Ascending aorta (tissue), 2 donors: ENCODE results near the gene TMEM106C. TPM values are rescaled to one million over a fixed set of nuclear protein-coding genes. Genes with fewer than 3 reads are reported as not detected.

Source experiments
- DNase-seq, 2 donors: peaks; one replicate each; pipeline ENCODE4 v3.0.0-alpha.2; 2019; ENCODE audit warnings: low spot score in 2 of 2
- H3K27ac ChIP-seq, 2 donors: fragments of 200-600 bp; sonication (generic); one replicate each; pipeline ENCODE4 v1.5.1; 2016 to 2017; ENCODE audit warnings: mild to moderate bottlenecking in 1 of 2
- H3K27me3 ChIP-seq: fragments of 200-600 bp; sonication (generic); one replicate; pipeline ENCODE4 v1.5.1; 2017
- H3K36me3 ChIP-seq, 2 donors: fragments of 200-600 bp; sonication (generic); one replicate each; pipeline ENCODE4 v1.5.1; 2016
- H3K4me1 ChIP-seq, 2 donors: fragments of 200-600 bp; sonication (generic); one replicate each; pipeline ENCODE4 v1.5.1; 2016 to 2017; ENCODE audit warnings: mild to moderate bottlenecking in 1 of 2
- H3K4me3 ChIP-seq, 2 donors: fragments of 200-600 bp; sonication (generic); one replicate each; pipeline ENCODE4 v1.5.1; 2016 to 2017; ENCODE audit warnings: mild to moderate bottlenecking in 1 of 2
- H3K9me3 ChIP-seq, 2 donors: fragments of 200-600 bp; sonication (generic); one replicate each; pipeline ENCODE4 v1.5.1; 2016
- intact Hi-C: fragments of 100-400 bp; cut with DNase I; formaldehyde crosslinking; loops from one replicate; pipeline ENCODE4 v1.15.1; 2023
- total RNA-seq: library from RNA; depleted of rRNA; stranded (reverse); fragments of >200 nt; gene quantifications from one replicate; pipeline ENCODE4 v1.1.0, GENCODE V29; 2016
- TF ChIP-seq, protein P1 (sequence below), 3 experiments: fragments of 200-600 bp in 2 of 3; fragments of 450-650 bp in 1 of 3; sonication (generic) in 2 of 3; IDR thresholded peaks; one replicate each; pipeline ENCODE4 v1.5.1; 2016 to 2019; ENCODE audit warnings: antibody characterized with exemption in 3 of 3, mild to moderate bottlenecking in 1 of 3, moderate library complexity in 1 of 3

The TMEM106C gene
- total RNA-seq, 1 donor from 2014 or later: 120 TPM

DNA sequence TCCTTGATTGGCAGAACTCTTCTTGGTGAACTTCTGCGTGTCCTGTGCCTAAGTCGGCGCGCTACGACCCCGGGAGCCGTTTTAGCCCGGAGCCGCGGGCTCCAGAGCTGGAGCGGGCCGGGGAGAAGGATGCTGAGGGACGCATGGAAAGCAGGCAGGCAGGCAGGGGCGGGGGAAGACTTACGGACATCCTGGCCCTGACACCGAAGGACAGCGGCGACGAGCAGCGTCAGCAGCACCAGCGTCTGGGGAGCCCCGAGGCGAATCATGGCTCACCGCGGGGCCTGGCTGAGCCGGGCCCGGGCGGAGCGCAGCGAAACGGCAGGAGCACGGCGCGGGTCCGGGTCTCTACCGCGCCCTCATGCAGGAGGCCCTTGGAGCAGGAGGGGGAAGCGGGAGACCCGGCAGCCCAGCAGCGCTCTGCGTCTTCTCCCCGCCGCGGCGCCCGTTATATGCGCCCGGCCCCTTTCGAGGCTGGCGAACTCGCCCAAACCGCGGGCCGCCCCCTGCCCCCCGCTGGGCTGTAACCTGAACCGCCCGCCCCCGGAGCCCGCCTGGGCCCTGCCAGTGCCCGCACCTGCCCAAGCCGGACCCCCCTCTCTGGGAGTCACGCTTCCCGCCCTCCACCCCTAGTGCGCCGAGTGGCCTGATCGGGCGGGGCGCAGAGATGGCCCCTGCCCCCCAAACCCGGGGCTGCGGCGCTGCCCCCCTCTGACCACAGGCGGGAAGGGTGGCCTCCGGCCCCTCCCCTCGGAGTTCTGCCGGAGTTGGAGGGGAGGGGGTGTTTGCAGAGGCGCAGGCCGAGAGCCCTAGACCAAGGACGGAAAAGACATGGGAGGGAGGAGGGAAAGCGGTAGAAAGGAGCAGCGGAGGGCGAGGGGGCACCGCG is 40.9 kb downstream of the TMEM106C start, which contains the start of gene COL2A1:
TSS of gene COL2A1 (minus strand) at position 424 of the 889 bp plus-strand sequence. CDS start at position 269, 155 bp downstream.
- H3K27ac ChIP-seq: no peak within 1 kb of the TSS
- DNase-seq: no peak

DNA sequence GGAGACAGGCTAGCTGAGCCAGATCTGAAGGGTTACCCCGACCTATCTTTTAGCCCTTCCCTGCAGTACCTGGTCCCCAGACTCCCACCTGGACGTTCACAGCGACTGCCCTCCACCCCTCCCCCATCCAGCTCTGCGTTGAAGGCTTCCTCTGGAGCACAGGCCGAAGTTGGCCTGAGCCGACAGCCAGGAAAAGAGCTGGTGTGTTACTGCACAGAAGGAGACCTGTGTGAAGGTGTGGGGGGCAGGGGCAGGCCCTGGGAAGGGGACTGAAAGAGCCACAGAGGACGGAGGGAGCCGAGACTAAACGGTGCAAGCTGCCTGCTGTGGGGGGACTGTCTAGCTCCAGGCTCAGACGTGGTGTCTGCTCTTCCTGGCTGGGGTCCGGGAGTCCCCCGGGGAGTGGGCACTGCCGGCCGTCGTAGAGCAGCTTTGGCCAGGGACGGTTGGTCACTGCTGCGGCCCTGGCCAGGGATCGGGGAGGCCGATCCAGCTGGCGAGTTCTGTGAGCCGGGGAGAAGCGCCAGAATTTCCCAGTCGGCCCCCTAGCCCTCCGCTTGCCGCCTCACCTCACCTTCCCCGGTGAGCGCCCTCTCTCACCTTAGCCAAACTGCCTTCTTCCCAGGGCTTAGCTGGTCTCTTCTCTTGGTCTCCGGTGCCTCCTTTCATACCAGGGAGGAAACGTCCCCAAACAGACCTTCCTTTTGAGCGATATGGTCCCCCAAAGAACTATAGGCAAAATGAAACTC is 41.8 kb downstream of the TMEM106C start:
- Histone ChIP-seq H3K27ac (no peak overlapping the region), H3K4me1 (peaks cover 14 to 32% of the 10 kb centered on the region in 2 donors), H3K4me3 (peak overlapping the region; percentile 49 to 73), H3K9me3 (no peaks in the 10 kb centered on the region), H3K36me3 (no peaks in the 10 kb centered on the region), H3K27me3 (peaks cover 12% of the 10 kb centered on the region)
- intact Hi-C loops: loop anchor here (10.0 kb wide), 1 partner anchor 150 kb away; the partner anchor contains the start of gene ASB8
- no peak for DNase-seq
- TF ChIP-seq, protein P1, sequence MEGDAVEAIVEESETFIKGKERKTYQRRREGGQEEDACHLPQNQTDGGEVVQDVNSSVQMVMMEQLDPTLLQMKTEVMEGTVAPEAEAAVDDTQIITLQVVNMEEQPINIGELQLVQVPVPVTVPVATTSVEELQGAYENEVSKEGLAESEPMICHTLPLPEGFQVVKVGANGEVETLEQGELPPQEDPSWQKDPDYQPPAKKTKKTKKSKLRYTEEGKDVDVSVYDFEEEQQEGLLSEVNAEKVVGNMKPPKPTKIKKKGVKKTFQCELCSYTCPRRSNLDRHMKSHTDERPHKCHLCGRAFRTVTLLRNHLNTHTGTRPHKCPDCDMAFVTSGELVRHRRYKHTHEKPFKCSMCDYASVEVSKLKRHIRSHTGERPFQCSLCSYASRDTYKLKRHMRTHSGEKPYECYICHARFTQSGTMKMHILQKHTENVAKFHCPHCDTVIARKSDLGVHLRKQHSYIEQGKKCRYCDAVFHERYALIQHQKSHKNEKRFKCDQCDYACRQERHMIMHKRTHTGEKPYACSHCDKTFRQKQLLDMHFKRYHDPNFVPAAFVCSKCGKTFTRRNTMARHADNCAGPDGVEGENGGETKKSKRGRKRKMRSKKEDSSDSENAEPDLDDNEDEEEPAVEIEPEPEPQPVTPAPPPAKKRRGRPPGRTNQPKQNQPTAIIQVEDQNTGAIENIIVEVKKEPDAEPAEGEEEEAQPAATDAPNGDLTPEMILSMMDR (IDR thresholded peaks at IDR 0.05): no peak

More for the DNA sequence above, 40.9 kb downstream of the TMEM106C start, which contains the start of gene COL2A1:
- H3K27me3 ChIP-seq: peaks cover 12% of the 10 kb centered on the region
- TF ChIP-seq, protein P1 (IDR thresholded peaks at IDR 0.05): no peak
- H3K36me3 ChIP-seq: no peaks in the 10 kb centered on the region
- no peaks in the 10 kb centered on the region for H3K9me3 ChIP-seq
- H3K4me1 ChIP-seq: peaks cover 14 to 32% of the 10 kb centered on the region in 2 donors
- peak within 1 kb of the TSS; percentile 49 to 73 for H3K4me3 ChIP-seq
- intact Hi-C loops: loop anchor here (10.0 kb wide), 1 partner anchor 151 kb away; the partner anchor contains the start of gene ASB8

DNA sequence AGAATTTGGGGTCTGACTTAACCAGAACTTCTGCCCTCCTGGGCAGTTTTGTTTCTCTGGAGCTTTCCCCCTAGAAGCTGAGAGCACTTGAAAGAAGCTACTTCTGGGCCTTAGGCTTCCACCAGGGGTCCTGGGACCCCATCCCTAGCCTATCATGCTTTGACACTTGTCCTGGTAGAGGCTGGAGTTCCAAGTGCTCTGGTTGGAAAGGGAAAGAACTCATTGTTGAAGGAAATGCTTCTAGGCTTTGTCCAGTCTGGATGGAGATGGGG is 42.3 kb downstream of the TMEM106C start:
- Histone ChIP-seq H3K4me1 (peaks cover 14 to 32% of the 10 kb centered on the region in 2 donors), H3K27ac (no peak overlapping the region), H3K9me3 (no peaks in the 10 kb centered on the region), H3K27me3 (peaks cover 12% of the 10 kb centered on the region), H3K4me3 (no peak overlapping the region), H3K36me3 (no peaks in the 10 kb centered on the region)
- DNase-seq: no peak
- intact Hi-C loops: loop anchor here (10.0 kb wide), 1 partner anchor 149 kb away; the partner anchor contains the start of gene ASB8
- TF ChIP-seq, protein P1 (IDR thresholded peaks at IDR 0.05): no peak

DNA sequence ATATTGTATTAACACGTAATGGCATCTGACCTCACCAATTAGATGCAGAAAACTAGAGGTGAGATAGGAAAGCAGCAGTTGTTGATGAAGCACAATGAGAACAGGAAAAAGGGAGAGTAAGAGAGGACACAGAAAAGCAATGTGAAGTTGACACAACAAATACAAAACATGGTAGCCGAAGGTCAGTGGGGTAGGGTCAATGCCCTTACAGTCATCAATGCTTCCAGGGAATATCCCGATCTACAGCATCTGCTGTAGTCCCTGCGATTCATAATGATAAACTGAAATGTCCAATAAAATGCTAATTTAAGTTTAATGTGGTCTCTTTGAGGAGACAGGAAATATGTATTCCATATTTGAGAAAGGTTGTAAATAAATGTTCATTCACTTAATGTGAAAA is 43.8 kb downstream of the TMEM106C start:
- Histone ChIP-seq H3K4me1 (peaks cover 14 to 29% of the 10 kb centered on the region in 2 donors), H3K4me3 (no peak overlapping the region), H3K9me3 (no peaks in the 10 kb centered on the region), H3K36me3 (no peaks in the 10 kb centered on the region), H3K27me3 (peaks cover 12% of the 10 kb centered on the region), H3K27ac (no peak overlapping the region)
- TF ChIP-seq, protein P1 (IDR thresholded peaks at IDR 0.05): no peak
- no peak for DNase-seq
- intact Hi-C loops: loop anchor here (10.0 kb wide), 1 partner anchor 148 kb away; the partner anchor contains the start of gene ASB8

DNA sequence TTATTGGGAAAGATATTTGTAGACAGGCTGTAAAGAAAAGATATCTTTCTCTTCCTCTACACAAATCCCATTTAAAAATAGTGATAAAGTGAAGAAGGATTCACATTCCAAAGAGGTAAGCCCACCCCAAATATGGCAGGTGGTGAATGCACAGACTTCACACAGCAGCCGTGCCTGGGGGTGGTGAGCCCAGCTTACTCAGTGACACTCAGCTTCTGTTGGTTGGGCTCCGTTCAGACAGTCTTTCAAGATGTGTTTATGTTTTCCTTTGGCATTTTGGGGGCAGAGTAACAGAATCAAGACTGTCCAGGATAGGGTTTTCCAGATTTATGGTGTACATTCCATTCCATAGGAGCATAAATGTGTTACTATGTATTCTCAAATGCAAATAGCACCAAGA is 45.0 kb downstream of the TMEM106C start:
- Histone ChIP-seq H3K27ac (no peak overlapping the region), H3K4me1 (peaks cover 14 to 19% of the 10 kb centered on the region in 2 donors), H3K27me3 (peaks cover 12% of the 10 kb centered on the region), H3K36me3 (no peaks in the 10 kb centered on the region), H3K9me3 (no peaks in the 10 kb centered on the region), H3K4me3 (no peak overlapping the region)
- no peak for DNase-seq
- TF ChIP-seq, protein P1 (IDR thresholded peaks at IDR 0.05): no peak
- intact Hi-C loops: loop anchor here (10.0 kb wide), 1 partner anchor 146 kb away; the partner anchor contains the start of gene ASB8
